ENCODE measurements around the gene SHISAL1.

Gene SHISAL1

GRCh38 chr22:44254811-44255210, 57.9 kb downstream of the SHISAL1 start:
- H3K4me1 ChIP-seq (ENCODE audit: control insufficient read depth in 1 of 2, insufficient read depth in 2 of 2, low read length in 2 of 2), result no peaks in the 10 kb centered on the region
- H3K9ac ChIP-seq (ENCODE audit: low read depth in 1 of 2, low read length in 2 of 2), result no peak overlapping the region
- no peak overlapping the region for H3K27ac ChIP-seq (ENCODE audit: low read depth, low read length)
- H3K36me3 ChIP-seq (ENCODE audit: control insufficient read depth in 1 of 2, insufficient read depth in 2 of 2, low read length in 2 of 2), result no peaks in the 10 kb centered on the region
- H3K9me3 ChIP-seq (ENCODE audit: control insufficient read depth in 1 of 2, low read length in 2 of 2), result peaks cover 0 to 7% of the 10 kb centered on the region in 2 donors
- H3K4me3 ChIP-seq (ENCODE audit: low read depth in 1 of 2, low read length in 2 of 2), result no peak overlapping the region
- no peaks in the 10 kb centered on the region for H3K27me3 ChIP-seq (ENCODE audit: control insufficient read depth in 1 of 2, insufficient read depth in 2 of 2, low read length in 2 of 2)

GRCh38 chr22:44249376-44250147, 63.2 kb downstream of the SHISAL1 start:
- H3K9ac ChIP-seq (ENCODE audit: low read depth in 1 of 2, low read length in 2 of 2), result no peak overlapping the region
- no peak overlapping the region for H3K4me3 ChIP-seq (ENCODE audit: low read depth in 1 of 2, low read length in 2 of 2)
- no peaks in the 10 kb centered on the region for H3K27me3 ChIP-seq (ENCODE audit: control insufficient read depth in 1 of 2, insufficient read depth in 2 of 2, low read length in 2 of 2)
- no peaks in the 10 kb centered on the region for H3K4me1 ChIP-seq (ENCODE audit: control insufficient read depth in 1 of 2, insufficient read depth in 2 of 2, low read length in 2 of 2)
- no peak overlapping the region for H3K27ac ChIP-seq (ENCODE audit: low read depth, low read length)
- H3K36me3 ChIP-seq (ENCODE audit: control insufficient read depth in 1 of 2, insufficient read depth in 2 of 2, low read length in 2 of 2), result no peaks in the 10 kb centered on the region
- peaks cover 0 to 12% of the 10 kb centered on the region in 2 donors for H3K9me3 ChIP-seq (ENCODE audit: control insufficient read depth in 1 of 2, low read length in 2 of 2)

GRCh38 chr22:44248926-44249325, 63.8 kb downstream of the SHISAL1 start:
- Histone ChIP-seq H3K27ac (ENCODE audit: low read depth, low read length) (no peak overlapping the region), H3K4me1 (ENCODE audit: control insufficient read depth in 1 of 2, insufficient read depth in 2 of 2, low read length in 2 of 2) (no peaks in the 10 kb centered on the region), H3K36me3 (ENCODE audit: control insufficient read depth in 1 of 2, insufficient read depth in 2 of 2, low read length in 2 of 2) (no peaks in the 10 kb centered on the region), H3K9ac (ENCODE audit: low read depth in 1 of 2, low read length in 2 of 2) (no peak overlapping the region), H3K27me3 (ENCODE audit: control insufficient read depth in 1 of 2, insufficient read depth in 2 of 2, low read length in 2 of 2) (no peaks in the 10 kb centered on the region), H3K4me3 (ENCODE audit: low read depth in 1 of 2, low read length in 2 of 2) (no peak overlapping the region), H3K9me3 (ENCODE audit: control insufficient read depth in 1 of 2, low read length in 2 of 2) (peaks cover 0 to 12% of the 10 kb centered on the region in 2 donors)

GRCh38 chr22:44247923-44248892, 64.5 kb downstream of the SHISAL1 start:
- no peaks in the 10 kb centered on the region for H3K36me3 ChIP-seq (ENCODE audit: control insufficient read depth in 1 of 2, insufficient read depth in 2 of 2, low read length in 2 of 2)
- H3K9ac ChIP-seq (ENCODE audit: low read depth in 1 of 2, low read length in 2 of 2), result no peak overlapping the region
- H3K27ac ChIP-seq (ENCODE audit: low read depth, low read length), result no peak overlapping the region
- H3K27me3 ChIP-seq (ENCODE audit: control insufficient read depth in 1 of 2, insufficient read depth in 2 of 2, low read length in 2 of 2), result no peaks in the 10 kb centered on the region
- peaks cover 0 to 12% of the 10 kb centered on the region in 2 donors for H3K9me3 ChIP-seq (ENCODE audit: control insufficient read depth in 1 of 2, low read length in 2 of 2)
- H3K4me1 ChIP-seq (ENCODE audit: control insufficient read depth in 1 of 2, insufficient read depth in 2 of 2, low read length in 2 of 2), result no peaks in the 10 kb centered on the region
- H3K4me3 ChIP-seq (ENCODE audit: low read depth in 1 of 2, low read length in 2 of 2), result no peak overlapping the region

- Histone ChIP-seq H3K36me3 (ENCODE audit: control insufficient read depth in 1 of 2, insufficient read depth in 2 of 2, low read length in 2 of 2) (no peaks in the 10 kb centered on the region), H3K4me3 (ENCODE audit: low read depth in 1 of 2, low read length in 2 of 2) (no peak overlapping the region)
Observed at GRCh38 chr22:44247346-44247745, 65.4 kb downstream of the SHISAL1 start.

GRCh38 chr22:44246615-44247326, 66.0 kb downstream of the SHISAL1 start:
- Histone ChIP-seq H3K9me3 (ENCODE audit: control insufficient read depth in 1 of 2, low read length in 2 of 2) (peaks cover 0 to 12% of the 10 kb centered on the region in 2 donors), H3K36me3 (ENCODE audit: control insufficient read depth in 1 of 2, insufficient read depth in 2 of 2, low read length in 2 of 2) (no peaks in the 10 kb centered on the region), H3K9ac (ENCODE audit: low read depth in 1 of 2, low read length in 2 of 2) (no peak overlapping the region), H3K4me3 (ENCODE audit: low read depth in 1 of 2, low read length in 2 of 2) (no peak overlapping the region), H3K27ac (ENCODE audit: low read depth, low read length) (no peak overlapping the region), H3K27me3 (ENCODE audit: control insufficient read depth in 1 of 2, insufficient read depth in 2 of 2, low read length in 2 of 2) (no peaks in the 10 kb centered on the region), H3K4me1 (ENCODE audit: control insufficient read depth in 1 of 2, insufficient read depth in 2 of 2, low read length in 2 of 2) (no peaks in the 10 kb centered on the region)

More at GRCh38 chr22:44247346-44247745, 65.4 kb downstream of the SHISAL1 start:
- no peaks in the 10 kb centered on the region for H3K27me3 ChIP-seq (ENCODE audit: control insufficient read depth in 1 of 2, insufficient read depth in 2 of 2, low read length in 2 of 2)
- H3K4me1 ChIP-seq (ENCODE audit: control insufficient read depth in 1 of 2, insufficient read depth in 2 of 2, low read length in 2 of 2), result no peaks in the 10 kb centered on the region
- H3K27ac ChIP-seq (ENCODE audit: low read depth, low read length), result no peak overlapping the region
- H3K9ac ChIP-seq (ENCODE audit: low read depth in 1 of 2, low read length in 2 of 2), result no peak overlapping the region
- peaks cover 0 to 12% of the 10 kb centered on the region in 2 donors for H3K9me3 ChIP-seq (ENCODE audit: control insufficient read depth in 1 of 2, low read length in 2 of 2)

- Histone ChIP-seq H3K4me3 (ENCODE audit: low read depth in 1 of 2, low read length in 2 of 2) (no peak overlapping the region), H3K36me3 (ENCODE audit: control insufficient read depth in 1 of 2, insufficient read depth in 2 of 2, low read length in 2 of 2) (no peaks in the 10 kb centered on the region), H3K9me3 (ENCODE audit: control insufficient read depth in 1 of 2, low read length in 2 of 2) (peaks cover 0 to 12% of the 10 kb centered on the region in 2 donors), H3K9ac (ENCODE audit: low read depth in 1 of 2, low read length in 2 of 2) (no peak overlapping the region), H3K27me3 (ENCODE audit: control insufficient read depth in 1 of 2, insufficient read depth in 2 of 2, low read length in 2 of 2) (no peaks in the 10 kb centered on the region), H3K4me1 (ENCODE audit: control insufficient read depth in 1 of 2, insufficient read depth in 2 of 2, low read length in 2 of 2) (no peaks in the 10 kb centered on the region), H3K27ac (ENCODE audit: low read depth, low read length) (no peak overlapping the region)
Observed at GRCh38 chr22:44245867-44246266, 66.9 kb downstream of the SHISAL1 start.

GRCh38 chr22:44245438-44245837, 67.3 kb downstream of the SHISAL1 start:
- H3K4me1 ChIP-seq (ENCODE audit: control insufficient read depth in 1 of 2, insufficient read depth in 2 of 2, low read length in 2 of 2), result no peaks in the 10 kb centered on the region
- H3K4me3 ChIP-seq (ENCODE audit: low read depth in 1 of 2, low read length in 2 of 2), result no peak overlapping the region
- peaks cover 0 to 11% of the 10 kb centered on the region in 2 donors for H3K9me3 ChIP-seq (ENCODE audit: control insufficient read depth in 1 of 2, low read length in 2 of 2)
- no peak overlapping the region for H3K9ac ChIP-seq (ENCODE audit: low read depth in 1 of 2, low read length in 2 of 2)
- H3K27ac ChIP-seq (ENCODE audit: low read depth, low read length), result no peak overlapping the region
- no peaks in the 10 kb centered on the region for H3K36me3 ChIP-seq (ENCODE audit: control insufficient read depth in 1 of 2, insufficient read depth in 2 of 2, low read length in 2 of 2)
- no peaks in the 10 kb centered on the region for H3K27me3 ChIP-seq (ENCODE audit: control insufficient read depth in 1 of 2, insufficient read depth in 2 of 2, low read length in 2 of 2)

GRCh38 chr22:44244265-44244822, 68.4 kb downstream of the SHISAL1 start:
- no peak overlapping the region for H3K27ac ChIP-seq (ENCODE audit: low read depth, low read length)
- H3K4me3 ChIP-seq (ENCODE audit: low read depth in 1 of 2, low read length in 2 of 2), result no peak overlapping the region
- no peaks in the 10 kb centered on the region for H3K36me3 ChIP-seq (ENCODE audit: control insufficient read depth in 1 of 2, insufficient read depth in 2 of 2, low read length in 2 of 2)
- H3K9me3 ChIP-seq (ENCODE audit: control insufficient read depth in 1 of 2, low read length in 2 of 2), result peaks cover 0 to under 1% of the 10 kb centered on the region in 2 donors
- no peaks in the 10 kb centered on the region for H3K4me1 ChIP-seq (ENCODE audit: control insufficient read depth in 1 of 2, insufficient read depth in 2 of 2, low read length in 2 of 2)
- no peaks in the 10 kb centered on the region for H3K27me3 ChIP-seq (ENCODE audit: control insufficient read depth in 1 of 2, insufficient read depth in 2 of 2, low read length in 2 of 2)
- H3K9ac ChIP-seq (ENCODE audit: low read depth in 1 of 2, low read length in 2 of 2), result no peak overlapping the region

All from duodenal mucosa (tissue), 2 donors.